Measurements from ENCODE around the gene ANO2.
A peak's percentile ranks its signal among the peaks of the same experiment; 100 is the strongest.

ANO2 gene

DNA sequence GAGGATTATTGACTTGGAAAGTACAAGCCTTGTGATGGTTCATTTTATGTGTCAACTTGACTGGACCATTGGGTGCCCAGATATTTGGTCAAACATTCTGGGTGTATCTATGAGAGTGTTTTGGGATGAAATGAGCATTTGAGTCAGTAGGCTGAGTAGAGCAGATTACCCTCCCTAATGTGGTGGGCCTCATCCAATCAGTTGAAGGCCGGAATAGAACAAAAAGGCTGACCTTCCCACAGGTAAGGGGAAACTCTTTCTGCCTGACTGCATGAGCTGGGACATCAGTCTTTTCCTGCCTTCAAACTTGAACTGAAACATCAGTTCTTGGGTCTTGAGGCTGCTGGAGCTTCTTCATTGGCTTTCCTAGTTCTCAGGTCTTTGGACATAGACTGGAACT, 98.1 kb downstream of the ANO2 start:
- Histone ChIP-seq H2BK120ac (ENCODE audit: low read depth, low read length) (no peak overlapping the region), H2AK5ac (ENCODE audit: low read depth, low read length) (no peak overlapping the region), H3K4me3 (ENCODE audit: low read length in 2 of 2) (no peak overlapping the region), H3K18ac (ENCODE audit: low read length) (no peak overlapping the region), H2BK12ac (ENCODE audit: low read length) (no peak overlapping the region), H2AFZ (ENCODE audit: low read length) (no peak overlapping the region), H3K23ac (ENCODE audit: low read depth, low read length, poor library complexity) (no peak overlapping the region), H2BK15ac (ENCODE audit: low read length) (no peak overlapping the region), H3K14ac (ENCODE audit: low read length) (no peak overlapping the region), H3K4me2 (ENCODE audit: insufficient read depth, low read length, poor library complexity, severe bottlenecking) (no peak overlapping the region), H3K4me1 (ENCODE audit: control insufficient read depth in 2 of 2, insufficient read depth in 1 of 2, low read depth in 1 of 2, low read length in 2 of 2) (no peaks in the 10 kb centered on the region), H4K91ac (ENCODE audit: low read depth, low read length, poor library complexity) (no peak overlapping the region), H3K27me3 (ENCODE audit: control insufficient read depth in 3 of 3, insufficient read depth in 3 of 3, low read depth in 1 of 3, low read length in 3 of 3) (no peaks in the 10 kb centered on the region), H3K4ac (ENCODE audit: low read length) (no peak overlapping the region), H3K9ac (ENCODE audit: low read depth, low read length, poor library complexity) (no peak overlapping the region), H3K79me1 (ENCODE audit: low read depth, low read length) (no peaks in the 10 kb centered on the region), H3K36me3 (replicated peaks in 1 of 2; ENCODE audit: control insufficient read depth in 2 of 2, insufficient read depth in 2 of 2, low read length in 2 of 2) (no peaks in the 10 kb centered on the region), H3K27ac (replicated peaks; ENCODE audit: low read length) (no peak overlapping the region), H3K9me3 (replicated peaks in 1 of 2; ENCODE audit: control insufficient read depth in 2 of 2, insufficient read depth in 1 of 2, low read depth in 1 of 2, low read length in 2 of 2) (peaks cover 0 to 1% of the 10 kb centered on the region in 2 donors), H4K8ac (ENCODE audit: low read depth, low read length) (no peak overlapping the region), H2BK5ac (ENCODE audit: low read length) (no peak overlapping the region)
- no CpG with 5 or more reads among the region's 1 CpG for WGBS, 2 donors (ENCODE audit: extremely low coverage in 2 of 2, insufficient read length in 2 of 2, insufficient replicate concordance in 1 of 2)
- DNase-seq (ENCODE audit: low spot score), result no peak

DNA sequence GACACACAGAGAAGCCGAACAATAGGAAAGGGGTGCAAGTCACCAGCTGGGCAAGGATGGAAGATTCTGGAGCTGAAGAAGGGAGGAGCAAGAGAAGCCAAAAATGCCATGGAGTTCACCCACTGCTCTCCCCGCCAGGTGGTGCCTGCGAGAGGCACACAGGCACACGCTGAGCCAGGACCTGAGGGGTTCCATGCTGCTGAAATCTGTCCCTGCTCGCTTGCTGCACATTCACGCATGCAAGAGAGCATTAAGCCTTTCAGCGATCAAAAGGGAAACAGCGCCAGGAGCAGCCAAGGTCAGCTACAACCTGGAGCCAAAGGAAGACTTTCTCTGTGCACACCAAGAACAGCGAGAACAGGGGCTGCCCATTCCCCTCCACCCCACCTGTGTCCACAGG, 104.1 kb downstream of the ANO2 start:
- Histone ChIP-seq H2BK120ac (ENCODE audit: low read depth, low read length) (no peak overlapping the region), H3K27ac (replicated peaks; ENCODE audit: low read length) (no peak overlapping the region), H3K14ac (ENCODE audit: low read length) (no peak overlapping the region), H3K9me3 (replicated peaks in 1 of 2; ENCODE audit: control insufficient read depth in 2 of 2, insufficient read depth in 1 of 2, low read depth in 1 of 2, low read length in 2 of 2) (no peaks in the 10 kb centered on the region), H3K4me3 (ENCODE audit: low read length in 2 of 2) (no peak overlapping the region), H2BK5ac (ENCODE audit: low read length) (no peak overlapping the region), H3K18ac (ENCODE audit: low read length) (peak overlapping the region; percentile 5), H3K4ac (ENCODE audit: low read length) (no peak overlapping the region), H3K79me1 (ENCODE audit: low read depth, low read length) (no peaks in the 10 kb centered on the region), H3K4me2 (ENCODE audit: insufficient read depth, low read length, poor library complexity, severe bottlenecking) (no peak overlapping the region), H2BK12ac (ENCODE audit: low read length) (no peak overlapping the region), H4K91ac (ENCODE audit: low read depth, low read length, poor library complexity) (no peak overlapping the region), H4K8ac (ENCODE audit: low read depth, low read length) (no peak overlapping the region), H3K27me3 (ENCODE audit: control insufficient read depth in 3 of 3, insufficient read depth in 3 of 3, low read depth in 1 of 3, low read length in 3 of 3) (no peaks in the 10 kb centered on the region), H2AFZ (ENCODE audit: low read length) (no peak overlapping the region), H3K4me1 (ENCODE audit: control insufficient read depth in 2 of 2, insufficient read depth in 1 of 2, low read depth in 1 of 2, low read length in 2 of 2) (no peaks in the 10 kb centered on the region), H3K23ac (ENCODE audit: low read depth, low read length, poor library complexity) (no peak overlapping the region), H2AK5ac (ENCODE audit: low read depth, low read length) (no peak overlapping the region), H3K36me3 (replicated peaks in 1 of 2; ENCODE audit: control insufficient read depth in 2 of 2, insufficient read depth in 2 of 2, low read length in 2 of 2) (no peaks in the 10 kb centered on the region), H3K9ac (ENCODE audit: low read depth, low read length, poor library complexity) (no peak overlapping the region), H2BK15ac (ENCODE audit: low read length) (no peak overlapping the region)
- DNase-seq (ENCODE audit: low spot score), result no peak
- no CpG with 5 or more reads among the region's 9 CpGs for WGBS, 2 donors (ENCODE audit: extremely low coverage in 2 of 2, insufficient read length in 2 of 2, insufficient replicate concordance in 1 of 2)

DNA sequence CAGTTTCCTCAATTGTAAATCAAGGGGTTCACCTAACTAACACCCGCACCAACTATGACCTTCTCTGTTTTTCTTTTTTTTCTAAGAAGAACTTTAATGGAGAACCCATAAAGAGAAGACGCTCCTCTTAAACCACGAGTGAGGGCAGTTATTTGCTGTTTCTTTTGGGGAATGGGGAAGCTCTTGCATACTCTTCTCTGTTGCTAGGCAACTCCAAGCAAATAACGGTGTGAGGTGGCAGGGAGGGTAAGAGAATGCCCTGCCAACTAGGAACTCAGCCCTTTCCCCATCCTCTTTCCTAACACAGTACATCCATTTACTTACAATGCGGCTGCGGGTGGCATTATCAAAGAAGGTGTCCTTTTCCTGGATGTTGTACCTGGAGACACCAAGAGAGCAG, 114.9 kb downstream of the ANO2 start:
- Histone ChIP-seq H2BK12ac (ENCODE audit: low read length) (no peak overlapping the region), H2BK5ac (ENCODE audit: low read length) (no peak overlapping the region), H3K4me2 (ENCODE audit: insufficient read depth, low read length, poor library complexity, severe bottlenecking) (no peak overlapping the region), H3K18ac (ENCODE audit: low read length) (no peak overlapping the region), H2BK120ac (ENCODE audit: low read depth, low read length) (no peak overlapping the region), H3K36me3 (replicated peaks in 1 of 2; ENCODE audit: control insufficient read depth in 2 of 2, insufficient read depth in 2 of 2, low read length in 2 of 2) (no peaks in the 10 kb centered on the region), H2AFZ (ENCODE audit: low read length) (no peak overlapping the region), H3K27me3 (ENCODE audit: control insufficient read depth in 3 of 3, insufficient read depth in 3 of 3, low read depth in 1 of 3, low read length in 3 of 3) (no peaks in the 10 kb centered on the region), H3K9me3 (replicated peaks in 1 of 2; ENCODE audit: control insufficient read depth in 2 of 2, insufficient read depth in 1 of 2, low read depth in 1 of 2, low read length in 2 of 2) (no peaks in the 10 kb centered on the region), H3K23ac (ENCODE audit: low read depth, low read length, poor library complexity) (no peak overlapping the region), H3K27ac (replicated peaks; ENCODE audit: low read length) (no peak overlapping the region), H3K4me3 (ENCODE audit: low read length in 2 of 2) (no peak overlapping the region), H3K4me1 (ENCODE audit: control insufficient read depth in 2 of 2, insufficient read depth in 1 of 2, low read depth in 1 of 2, low read length in 2 of 2) (peaks cover 4 to 8% of the 10 kb centered on the region in 2 donors), H3K9ac (ENCODE audit: low read depth, low read length, poor library complexity) (no peak overlapping the region), H4K8ac (ENCODE audit: low read depth, low read length) (no peak overlapping the region), H2BK15ac (ENCODE audit: low read length) (no peak overlapping the region), H2AK5ac (ENCODE audit: low read depth, low read length) (no peak overlapping the region), H3K4ac (ENCODE audit: low read length) (no peak overlapping the region), H3K79me1 (ENCODE audit: low read depth, low read length) (no peaks in the 10 kb centered on the region), H4K91ac (ENCODE audit: low read depth, low read length, poor library complexity) (no peak overlapping the region), H3K14ac (ENCODE audit: low read length) (no peak overlapping the region)
- peak; percentile 9 for DNase-seq (ENCODE audit: low spot score)
- no CpG with 5 or more reads among the region's 6 CpGs for WGBS, 2 donors (ENCODE audit: extremely low coverage in 2 of 2, insufficient read length in 2 of 2, insufficient replicate concordance in 1 of 2)

DNA sequence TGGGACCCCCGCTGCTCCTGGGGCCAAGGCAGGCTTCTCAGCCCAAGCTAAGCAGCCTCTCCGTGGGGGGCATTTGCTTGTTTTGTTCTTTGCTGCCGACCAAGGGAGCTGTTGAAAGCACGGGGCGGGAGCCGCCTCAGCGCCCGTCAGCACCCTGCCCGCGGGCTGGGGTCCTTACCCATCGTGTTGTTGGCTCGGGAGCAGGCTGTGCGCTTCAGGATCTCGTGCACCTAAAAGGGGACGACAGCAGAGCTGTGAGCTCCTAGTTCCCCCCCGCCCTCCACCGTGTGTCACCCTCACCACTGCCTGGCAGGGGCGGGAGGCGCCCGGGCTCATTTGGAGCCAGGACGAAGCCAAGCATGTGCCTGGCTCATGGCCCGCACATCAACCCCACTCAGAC, 117.5 kb downstream of the ANO2 start:
- Histone ChIP-seq H2BK120ac (ENCODE audit: low read depth, low read length) (no peak overlapping the region), H4K8ac (ENCODE audit: low read depth, low read length) (no peak overlapping the region), H3K36me3 (replicated peaks in 1 of 2; ENCODE audit: control insufficient read depth in 2 of 2, insufficient read depth in 2 of 2, low read length in 2 of 2) (no peaks in the 10 kb centered on the region), H3K27ac (replicated peaks; ENCODE audit: low read length) (no peak overlapping the region), H2AFZ (ENCODE audit: low read length) (no peak overlapping the region), H3K9me3 (replicated peaks in 1 of 2; ENCODE audit: control insufficient read depth in 2 of 2, insufficient read depth in 1 of 2, low read depth in 1 of 2, low read length in 2 of 2) (no peaks in the 10 kb centered on the region), H3K79me1 (ENCODE audit: low read depth, low read length) (no peaks in the 10 kb centered on the region), H2BK5ac (ENCODE audit: low read length) (no peak overlapping the region), H3K4me2 (ENCODE audit: insufficient read depth, low read length, poor library complexity, severe bottlenecking) (no peak overlapping the region), H3K14ac (ENCODE audit: low read length) (no peak overlapping the region), H3K4me1 (ENCODE audit: control insufficient read depth in 2 of 2, insufficient read depth in 1 of 2, low read depth in 1 of 2, low read length in 2 of 2) (peaks cover 4 to 8% of the 10 kb centered on the region in 2 donors), H2BK12ac (ENCODE audit: low read length) (no peak overlapping the region), H3K27me3 (ENCODE audit: control insufficient read depth in 3 of 3, insufficient read depth in 3 of 3, low read depth in 1 of 3, low read length in 3 of 3) (no peaks in the 10 kb centered on the region), H2AK5ac (ENCODE audit: low read depth, low read length) (peak overlapping the region; percentile 30), H3K4me3 (ENCODE audit: low read length in 2 of 2) (no peak overlapping the region), H4K91ac (ENCODE audit: low read depth, low read length, poor library complexity) (no peak overlapping the region), H3K18ac (ENCODE audit: low read length) (peak overlapping the region; percentile 77), H3K23ac (ENCODE audit: low read depth, low read length, poor library complexity) (peak overlapping the region; percentile 56), H2BK15ac (ENCODE audit: low read length) (no peak overlapping the region), H3K9ac (ENCODE audit: low read depth, low read length, poor library complexity) (no peak overlapping the region), H3K4ac (ENCODE audit: low read length) (no peak overlapping the region)
- no peak for DNase-seq (ENCODE audit: low spot score)
- WGBS, 2 donors (ENCODE audit: extremely low coverage in 2 of 2, insufficient read length in 2 of 2, insufficient replicate concordance in 1 of 2), result no CpG with 5 or more reads among the region's 22 CpGs
